SK-N-SH (cell line): ENCODE results near the gene RAB34. TPM values are rescaled to one million over a fixed set of nuclear protein-coding genes. Genes with fewer than 3 reads are reported as not detected.

ENCODE experiments used
- CTCF ChIP-seq: fragments of 200-600 bp; sonication (generic); IDR thresholded peaks from 2 replicates; pipeline ENCODE4 v1.6.1; 2017; ENCODE audit warnings: antibody characterized with exemption, mild to moderate bottlenecking, moderate library complexity
- ELF1 ChIP-seq: IDR thresholded peaks from 2 replicates; pipeline ENCODE4 v1.4.0; 2012
- EP300 ChIP-seq, 2 experiments: IDR thresholded peaks; 2 replicates each; pipeline versions ENCODE4 v1.4.0 to v1.6.1; 2012; ENCODE audit warnings: borderline replicate concordance in 1 of 2, low read depth in 1 of 2, low read length in 1 of 2
- FOXJ3 ChIP-seq: sonication (generic); formaldehyde crosslinking; IDR thresholded peaks from 2 replicates; pipeline ENCODE4 v1.5.1; 2020; ENCODE audit warnings: mild to moderate bottlenecking, missing genetic modification reagents
- FOXM1 ChIP-seq: IDR thresholded peaks from 2 replicates; pipeline ENCODE4 v1.4.0; 2012; ENCODE audit warnings: low read depth, mild to moderate bottlenecking
- GABPA ChIP-seq: IDR thresholded peaks from 2 replicates; pipeline ENCODE4 v1.4.0; 2012; ENCODE audit warnings: low read depth, mild to moderate bottlenecking
- GATA2 ChIP-seq: sonication (generic); formaldehyde crosslinking; IDR thresholded peaks from 2 replicates; pipeline ENCODE4 v1.5.0; 2020; ENCODE audit warnings: mild to moderate bottlenecking, missing genetic modification reagents
- JUND ChIP-seq: IDR thresholded peaks from 2 replicates; pipeline ENCODE4 v1.4.0; 2012
- MAX ChIP-seq: IDR thresholded peaks from 2 replicates; pipeline ENCODE4 v1.4.0; 2012; ENCODE audit warnings: low read depth
- MEF2A ChIP-seq: IDR thresholded peaks from 2 replicates; pipeline ENCODE4 v1.4.0; 2012; ENCODE audit warnings: low read depth, borderline replicate concordance
- MXI1 ChIP-seq: IDR thresholded peaks from 2 replicates; pipeline ENCODE4 v1.6.1; 2012; ENCODE audit warnings: mild to moderate bottlenecking, low read depth, low read length, improper control_type of control experiment
- NRF1 ChIP-seq: IDR thresholded peaks from 2 replicates; pipeline ENCODE4 v1.6.1; 2012; ENCODE audit warnings: low read depth, mild to moderate bottlenecking, low read length
- PBX3 ChIP-seq: IDR thresholded peaks from 2 replicates; pipeline ENCODE4; 2012
- POLR2AphosphoS5 ChIP-seq: IDR thresholded peaks from 2 replicates; pipeline ENCODE4 v1.6.1; 2012; ENCODE audit warnings: low read depth, low read length
- RAD21 ChIP-seq: IDR thresholded peaks from 2 replicates; pipeline ENCODE4 v1.6.1; 2012; ENCODE audit warnings: mild to moderate bottlenecking, low read length
- RCOR1 ChIP-seq: fragments of 150-350 bp; IDR thresholded peaks from 2 replicates; pipeline ENCODE4 v1.6.1; 2017; ENCODE audit warnings: antibody characterized with exemption, low read length
- REST ChIP-seq: IDR thresholded peaks from 2 replicates; pipeline ENCODE4 v1.6.1; 2012; ENCODE audit warnings: mild to moderate bottlenecking, low read depth, low read length, moderate library complexity
- RXRA ChIP-seq: IDR thresholded peaks from 2 replicates; pipeline ENCODE4 v1.4.0; 2012; ENCODE audit warnings: low read depth, mild to moderate bottlenecking, borderline replicate concordance
- SMC3 ChIP-seq: IDR thresholded peaks from 2 replicates; pipeline ENCODE4 v1.6.1; 2012; ENCODE audit warnings: low read depth, low read length, improper control_type of control experiment
- TAF1 ChIP-seq: IDR thresholded peaks from 2 replicates; pipeline ENCODE4 v1.6.1; 2012; ENCODE audit warnings: low read depth, mild to moderate bottlenecking, low read length, moderate library complexity, borderline replicate concordance
- TCF12 ChIP-seq: IDR thresholded peaks from 2 replicates; pipeline ENCODE4 v1.4.0; 2012
- USF1 ChIP-seq: IDR thresholded peaks from 2 replicates; pipeline ENCODE4 v1.4.0; 2012; ENCODE audit warnings: low read depth, borderline replicate concordance
- YY1 ChIP-seq: IDR thresholded peaks from 2 replicates; pipeline ENCODE4 v1.4.0; 2012; ENCODE audit warnings: low read depth, mild to moderate bottlenecking
- polyA plus RNA-seq, 3 experiments: library from polyadenylated mRNA; depleted of rRNA; stranded (reverse); fragments of >200 nt; gene quantifications; 2 replicates each; pipeline ENCODE4 v1.2.3, GENCODE V29; 2012

The RAB34 gene
- polyA plus RNA-seq, 1 of the 3 experiments (the other 2 are of a cell fraction): 0.18 TPM

GRCh38 chr17:28725166-28725659, 7.5 kb upstream of the RAB34 start (continued):
- TF ChIP-seq GABPA: no peak
- TF ChIP-seq MEF2A: no peak
- TF ChIP-seq REST: no peak
- no peak for TF ChIP-seq RAD21
- no peak for TF ChIP-seq NRF1
- peak; percentile 40; the same call in 1 of the 2 replicates for TF ChIP-seq POLR2AphosphoS5
- no peak for TF ChIP-seq ELF1
- TF ChIP-seq RCOR1: no peak
- peak; percentile 25; the same call in 1 of the 2 replicates for TF ChIP-seq CTCF
- no peak for TF ChIP-seq EP300 (IDR thresholded peaks at IDR 0.05; ENCODE audit: borderline replicate concordance in 1 of 2, low read depth in 1 of 2, low read length in 1 of 2)
- no peak for TF ChIP-seq TCF12
- no peak for TF ChIP-seq USF1
- no peak for TF ChIP-seq SMC3
- TF ChIP-seq PBX3: peak; percentile 54; the same call in 1 of the 2 replicates
- TF ChIP-seq FOXJ3 (CRISPR knock-in tag): no peak
- no peak for TF ChIP-seq FOXM1
- TF ChIP-seq MXI1: no peak
- no peak for TF ChIP-seq MAX
- TF ChIP-seq RXRA: no peak
- TF ChIP-seq GATA2: no peak
- TF ChIP-seq JUND: no peak
- no peak for TF ChIP-seq YY1
- TF ChIP-seq TAF1: no peak
